Ishikawa (cell line): ENCODE measurements around the gene GPR35.

ENCODE experiments used
- CEBPB ChIP-seq: IDR thresholded peaks from 2 replicates; pipeline ENCODE4 v1.6.1; 2012
- CREB1 ChIP-seq: IDR thresholded peaks from 2 replicates; pipeline ENCODE4 v1.6.1; 2012; ENCODE audit warnings: low read depth
- EGR1 ChIP-seq: IDR thresholded peaks from 2 replicates; pipeline ENCODE4 v1.6.1; 2012
- EP300 ChIP-seq: IDR thresholded peaks from 2 replicates; pipeline ENCODE4 v1.6.1; 2012; ENCODE audit warnings: borderline replicate concordance
- FOXM1 ChIP-seq: IDR thresholded peaks from 2 replicates; pipeline ENCODE4 v1.6.1; 2012; ENCODE audit warnings: low read depth, borderline replicate concordance
- MAX ChIP-seq: IDR thresholded peaks from 2 replicates; pipeline ENCODE4 v1.6.1; 2012
- NFIC ChIP-seq: IDR thresholded peaks from 2 replicates; pipeline ENCODE4 v1.6.1; 2012
- RAD21 ChIP-seq: IDR thresholded peaks from 2 replicates; pipeline ENCODE4 v1.6.1; 2012; ENCODE audit warnings: low read depth
- TAF1 ChIP-seq: IDR thresholded peaks from 2 replicates; pipeline ENCODE4 v1.6.1; 2012; ENCODE audit warnings: low read depth, mild to moderate bottlenecking
- TCF12 ChIP-seq: IDR thresholded peaks from 2 replicates; pipeline ENCODE4 v1.6.1; 2012; ENCODE audit warnings: low read depth
- TEAD4 ChIP-seq: IDR thresholded peaks from 2 replicates; pipeline ENCODE4 v1.6.1; 2012
- USF1 ChIP-seq: IDR thresholded peaks from 2 replicates; pipeline ENCODE4 v1.6.1; 2012
- YY1 ChIP-seq: IDR thresholded peaks from 2 replicates; pipeline ENCODE4 v1.6.1; 2012; ENCODE audit warnings: low read depth
- ZBTB7A ChIP-seq: IDR thresholded peaks from 2 replicates; pipeline ENCODE4 v1.6.1; 2012; ENCODE audit warnings: low read depth
- TF ChIP-seq, protein P1 (sequence below): IDR thresholded peaks from 2 replicates; pipeline ENCODE4 v1.6.1; 2012; ENCODE audit warnings: low read depth, mild to moderate bottlenecking

Gene GPR35

DNA sequence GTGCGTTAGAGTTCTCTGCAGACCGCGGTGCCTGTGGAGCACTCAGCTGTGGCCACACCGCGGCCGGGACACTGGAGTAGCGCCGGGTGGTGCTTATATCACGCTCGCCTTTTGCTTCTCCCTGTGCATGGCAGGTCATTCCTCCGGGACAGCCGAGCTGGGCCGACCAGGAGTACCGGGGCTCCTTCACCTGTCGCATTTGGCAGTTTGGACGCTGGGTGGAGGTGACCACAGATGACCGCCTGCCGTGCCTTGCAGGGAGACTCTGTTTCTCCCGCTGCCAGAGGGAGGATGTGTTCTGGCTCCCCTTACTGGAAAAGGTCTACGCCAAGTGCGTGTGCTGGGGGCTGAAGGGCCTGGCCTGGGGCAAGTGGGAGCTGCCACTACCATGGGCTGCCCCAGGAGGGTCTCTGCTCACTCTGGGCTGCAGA is 34.6 kb upstream of the GPR35 start:
- no peak for TF ChIP-seq CEBPB

- no peak for TF ChIP-seq NFIC
- no peak for TF ChIP-seq TAF1
- no peak for TF ChIP-seq MAX
- TF ChIP-seq FOXM1: no peak
- TF ChIP-seq ZBTB7A: no peak
- no peak for TF ChIP-seq RAD21
These were observed 34.1 kb upstream of the GPR35 start for GRCh38 chr2:240591226-240591625.

- TF ChIP-seq EGR1: no peak
- no peak for TF ChIP-seq CREB1
These were observed 33.5 kb upstream of the GPR35 start for GRCh38 chr2:240591784-240592183.

GRCh38 chr2:240593026-240593702 is 32.1 kb upstream of the GPR35 start:
- TF ChIP-seq NFIC (no peak), TCF12 (no peak), CEBPB (no peak), TAF1 (no peak)

DNA sequence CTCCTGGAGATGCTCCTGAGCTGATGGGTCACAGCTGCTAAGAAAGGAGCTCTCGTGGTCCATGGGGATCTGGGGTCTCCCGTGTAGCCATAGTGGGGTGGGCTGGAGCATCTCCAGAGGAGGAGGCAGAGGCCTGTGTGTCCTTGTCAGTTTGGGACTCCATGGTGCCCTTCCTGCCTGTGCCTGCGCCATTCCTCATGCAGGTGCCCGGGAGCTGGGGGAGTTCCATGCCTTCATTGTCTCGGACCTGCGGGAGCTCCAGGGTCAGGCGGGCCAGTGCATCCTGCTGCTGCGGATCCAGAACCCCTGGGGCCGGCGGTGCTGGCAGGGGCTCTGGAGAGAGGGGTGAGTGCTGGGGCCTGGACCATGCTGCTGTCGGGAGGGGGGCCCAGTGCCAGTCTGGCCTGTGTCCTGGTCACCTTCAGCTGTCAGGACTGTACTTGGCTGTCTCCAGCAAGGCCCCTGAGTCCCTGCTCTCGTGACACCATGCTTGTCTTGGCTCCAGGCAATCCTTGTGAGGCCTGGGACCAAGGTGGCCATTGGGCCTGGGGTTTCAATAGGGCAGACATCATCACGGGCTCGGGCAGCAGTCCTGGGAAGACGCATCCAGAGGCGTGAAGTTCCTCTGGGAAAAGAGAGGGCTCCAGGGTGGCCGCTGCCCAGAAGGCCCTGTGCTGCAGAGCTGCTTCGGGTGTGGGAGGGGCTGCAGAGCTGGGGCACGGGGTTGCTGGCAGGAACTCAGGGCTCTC is 31.4 kb upstream of the GPR35 start:
- no peak for TF ChIP-seq EP300
- no peak for TF ChIP-seq EGR1
- no peak for TF ChIP-seq RAD21
- no peak for TF ChIP-seq TCF12
- no peak for TF ChIP-seq FOXM1
- TF ChIP-seq TAF1: no peak
- no peak for TF ChIP-seq ZBTB7A
- no peak for TF ChIP-seq MAX
- TF ChIP-seq USF1: no peak
- TF ChIP-seq YY1: no peak

- no peak for TF ChIP-seq TAF1
- TF ChIP-seq, protein P1, sequence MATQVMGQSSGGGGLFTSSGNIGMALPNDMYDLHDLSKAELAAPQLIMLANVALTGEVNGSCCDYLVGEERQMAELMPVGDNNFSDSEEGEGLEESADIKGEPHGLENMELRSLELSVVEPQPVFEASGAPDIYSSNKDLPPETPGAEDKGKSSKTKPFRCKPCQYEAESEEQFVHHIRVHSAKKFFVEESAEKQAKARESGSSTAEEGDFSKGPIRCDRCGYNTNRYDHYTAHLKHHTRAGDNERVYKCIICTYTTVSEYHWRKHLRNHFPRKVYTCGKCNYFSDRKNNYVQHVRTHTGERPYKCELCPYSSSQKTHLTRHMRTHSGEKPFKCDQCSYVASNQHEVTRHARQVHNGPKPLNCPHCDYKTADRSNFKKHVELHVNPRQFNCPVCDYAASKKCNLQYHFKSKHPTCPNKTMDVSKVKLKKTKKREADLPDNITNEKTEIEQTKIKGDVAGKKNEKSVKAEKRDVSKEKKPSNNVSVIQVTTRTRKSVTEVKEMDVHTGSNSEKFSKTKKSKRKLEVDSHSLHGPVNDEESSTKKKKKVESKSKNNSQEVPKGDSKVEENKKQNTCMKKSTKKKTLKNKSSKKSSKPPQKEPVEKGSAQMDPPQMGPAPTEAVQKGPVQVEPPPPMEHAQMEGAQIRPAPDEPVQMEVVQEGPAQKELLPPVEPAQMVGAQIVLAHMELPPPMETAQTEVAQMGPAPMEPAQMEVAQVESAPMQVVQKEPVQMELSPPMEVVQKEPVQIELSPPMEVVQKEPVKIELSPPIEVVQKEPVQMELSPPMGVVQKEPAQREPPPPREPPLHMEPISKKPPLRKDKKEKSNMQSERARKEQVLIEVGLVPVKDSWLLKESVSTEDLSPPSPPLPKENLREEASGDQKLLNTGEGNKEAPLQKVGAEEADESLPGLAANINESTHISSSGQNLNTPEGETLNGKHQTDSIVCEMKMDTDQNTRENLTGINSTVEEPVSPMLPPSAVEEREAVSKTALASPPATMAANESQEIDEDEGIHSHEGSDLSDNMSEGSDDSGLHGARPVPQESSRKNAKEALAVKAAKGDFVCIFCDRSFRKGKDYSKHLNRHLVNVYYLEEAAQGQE: no peak
- no peak for TF ChIP-seq YY1
- no peak for TF ChIP-seq EGR1
- no peak for TF ChIP-seq MAX
- TF ChIP-seq CEBPB: no peak
- TF ChIP-seq RAD21: no peak
- TF ChIP-seq CREB1: no peak
- TF ChIP-seq TEAD4: no peak
- TF ChIP-seq TCF12: no peak
- TF ChIP-seq USF1: no peak
These were observed 30.5 kb upstream of the GPR35 start for GRCh38 chr2:240594511-240595380.

DNA sequence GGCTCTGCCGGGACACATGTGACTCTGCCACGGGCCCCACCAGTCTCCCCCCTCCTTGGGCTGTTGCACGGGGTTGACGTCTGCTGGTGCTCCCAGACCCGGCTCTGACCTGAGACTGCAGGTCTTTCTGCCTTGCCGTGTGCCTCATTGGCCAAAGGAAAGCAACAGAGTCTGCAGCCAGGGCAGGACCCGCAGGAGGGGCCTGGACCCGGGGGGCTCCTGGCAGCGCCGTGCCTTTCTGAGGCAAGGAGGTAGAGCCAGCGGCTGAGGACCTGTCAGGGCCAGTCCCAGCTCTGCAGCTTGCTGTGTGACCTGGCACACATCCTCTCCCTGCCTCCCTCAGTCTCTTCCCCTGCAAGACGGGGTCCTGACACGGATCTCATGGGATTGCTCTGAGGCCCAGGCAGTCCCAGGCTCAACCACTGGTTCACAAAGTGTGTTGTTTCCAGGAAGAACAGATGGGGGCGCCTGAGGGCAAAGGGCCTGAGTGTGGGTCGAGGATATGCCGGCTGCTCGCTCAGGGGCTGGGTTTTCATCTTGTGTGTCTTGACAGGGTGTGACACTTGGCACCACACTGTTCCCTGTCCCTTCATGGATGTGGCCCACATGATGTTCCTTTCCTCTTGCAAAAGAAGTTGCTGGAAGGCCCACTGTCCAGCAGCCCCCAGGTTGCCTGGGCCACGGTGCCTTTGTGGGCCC is 29.8 kb upstream of the GPR35 start:
- TF ChIP-seq CREB1 (no peak), RAD21 (peak; percentile 29; the same call in 1 of the 2 replicates)
